HG03571 (cell line): ENCODE data around the gene PURB.
A peak's percentile ranks its signal among the peaks of the same experiment; 100 is the strongest.
"Not testable (repeated sequence)": the region's sequence is repeated elsewhere in the genome, so short reads cannot be mapped to it uniquely, and the experiment has no call there.

Source experiments
- ATAC-seq: cut with Tn5 transposase; IDR thresholded peaks from one replicate; pipeline ENCODE4 v1.9.1; 2021; ENCODE audit not compliant: unreplicated experiment

The PURB gene

DNA sequence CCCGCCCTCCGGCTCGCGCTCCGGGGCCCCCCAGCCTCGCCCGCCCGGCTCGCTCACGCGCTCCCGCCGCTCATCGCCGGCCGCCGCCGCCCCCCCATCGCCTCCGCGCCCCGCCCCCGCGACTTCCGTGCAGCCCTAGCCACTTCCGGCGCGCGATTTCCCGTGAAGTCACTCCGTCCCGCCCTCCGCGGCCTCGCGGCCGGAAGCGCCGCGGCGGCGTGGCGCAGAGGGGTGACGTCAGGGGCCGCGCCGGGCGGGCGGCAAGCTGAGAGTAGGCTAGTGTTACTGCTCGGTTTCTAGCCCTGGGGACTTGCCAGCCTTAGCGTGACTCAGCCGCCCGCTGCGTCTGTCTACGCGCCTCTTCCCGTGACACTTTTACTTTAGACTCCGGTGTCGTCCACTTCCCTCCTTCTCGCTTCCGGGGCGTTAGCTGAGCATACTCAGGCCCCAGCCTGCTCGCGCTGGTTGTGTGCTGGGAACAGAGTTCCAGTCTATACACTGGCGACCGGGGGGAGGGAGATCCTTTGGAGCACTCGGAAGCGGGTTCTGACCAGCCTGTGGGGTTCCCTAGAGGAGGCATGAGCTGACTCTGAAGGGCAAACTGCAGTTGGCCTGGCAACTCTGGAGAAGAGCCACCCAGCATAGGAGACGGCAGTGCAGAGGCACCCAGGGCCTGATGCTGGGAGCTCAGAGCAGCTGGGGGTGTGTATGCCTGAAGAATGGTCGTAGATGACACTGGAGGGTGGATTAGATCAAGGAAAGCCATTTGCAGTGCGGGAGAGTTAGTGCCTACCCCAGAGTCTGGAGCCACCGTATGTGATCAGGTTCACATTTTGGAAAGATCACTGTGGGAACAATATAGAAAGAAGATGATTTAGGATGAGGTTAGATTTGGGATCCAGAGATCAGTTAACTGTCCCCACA lies at the start of gene PURB:
TSS of gene PURB (minus strand) at position 137 of the 924 bp plus-strand sequence. CDS start 182 bp downstream, outside the sequence.
- ATAC-seq: peak; percentile 76

GRCh38 chr7:44935016-44935415 lies 49.7 kb upstream of the PURB start:
- ATAC-seq: no peak

DNA sequence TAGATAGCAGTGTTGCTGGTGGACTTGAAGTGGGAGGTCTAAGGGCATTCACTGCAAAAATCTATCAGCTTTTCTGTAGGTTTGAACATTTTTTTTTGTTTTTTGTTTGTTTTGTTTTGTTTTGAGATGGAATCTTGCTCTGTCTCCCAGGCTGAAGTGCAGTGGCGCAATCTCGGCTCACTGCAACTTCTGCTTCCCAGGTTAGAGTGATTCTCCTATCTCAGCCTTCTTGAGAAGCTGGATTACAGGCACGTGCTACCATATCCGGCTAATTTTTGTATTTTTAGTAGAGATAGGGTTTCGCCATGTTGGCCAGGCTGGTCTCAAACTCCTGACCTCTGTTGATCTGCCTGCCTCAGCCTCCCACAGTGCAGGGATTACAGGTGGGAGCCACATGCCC lies 49.2 kb upstream of the PURB start:
- not testable (repeated sequence) for ATAC-seq

DNA sequence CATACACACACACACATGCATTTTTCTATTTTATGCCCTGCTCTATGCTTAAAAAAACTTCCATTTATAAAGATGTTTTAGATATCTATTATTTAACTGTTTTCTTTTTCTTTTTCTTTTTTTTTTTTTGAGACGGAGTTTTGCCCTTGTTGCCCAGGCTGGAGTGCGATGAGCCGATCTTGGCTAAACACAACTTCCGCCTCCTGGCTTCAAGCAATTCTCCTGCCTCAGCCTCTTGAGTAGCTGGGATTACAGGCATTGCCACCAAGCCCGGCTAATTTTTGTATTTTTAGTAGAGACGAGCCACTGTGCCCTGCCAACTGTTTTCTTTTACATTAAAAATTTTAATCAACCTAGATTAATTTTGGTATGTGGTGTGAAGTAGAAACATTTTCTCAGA lies 45.6 kb upstream of the PURB start:
- no peak for ATAC-seq

DNA sequence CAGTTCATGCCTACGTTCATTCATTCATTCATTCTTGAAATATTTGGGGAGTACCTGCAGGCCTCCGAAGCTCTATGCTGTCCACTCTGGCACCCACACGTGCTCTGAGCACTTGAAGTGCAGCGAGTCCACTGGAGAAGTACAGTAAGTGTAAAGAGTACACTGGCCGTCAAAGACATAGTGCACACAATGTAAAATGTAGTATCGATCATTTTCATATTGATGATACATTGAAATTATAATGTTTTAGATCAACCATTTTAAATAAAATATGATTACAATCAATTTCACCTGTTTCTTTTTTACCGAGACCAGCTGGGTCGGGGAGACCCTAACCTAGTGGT lies 37.0 kb upstream of the PURB start:
- no peak for ATAC-seq

GRCh38 chr7:44921607-44922350 lies 36.4 kb upstream of the PURB start:
- no peak for ATAC-seq

- no peak for ATAC-seq
These were observed 34.8 kb upstream of the PURB start for GRCh38 chr7:44920119-44920518.

- no peak for ATAC-seq
These were observed 32.7 kb upstream of the PURB start for GRCh38 chr7:44918029-44918428.

DNA sequence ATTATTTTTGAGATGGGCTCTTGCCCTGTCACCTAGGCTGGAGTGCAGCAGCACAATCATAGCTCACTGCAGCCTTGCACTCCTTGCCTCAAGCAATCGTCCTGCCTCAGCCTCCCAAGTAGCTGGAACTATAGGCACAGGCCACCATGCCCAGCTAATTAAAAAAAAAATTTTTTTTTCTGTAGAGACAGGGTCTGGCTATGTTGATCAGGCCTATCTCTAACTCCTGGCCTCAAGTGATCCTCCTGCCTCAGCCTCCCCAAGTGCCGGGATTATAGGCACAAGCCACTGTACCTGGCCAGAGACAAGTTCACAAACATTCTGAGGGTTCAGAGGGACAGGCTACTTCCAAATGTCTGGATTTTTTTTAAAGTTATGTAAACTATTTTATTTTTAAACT lies 32.1 kb upstream of the PURB start:
- ATAC-seq: no peak

GRCh38 chr7:44914992-44915607 lies 29.8 kb upstream of the PURB start:
- ATAC-seq: no peak

- no peak for ATAC-seq
These were observed 27.5 kb upstream of the PURB start for GRCh38 chr7:44912775-44913347.

GRCh38 chr7:44911911-44912310 lies 26.6 kb upstream of the PURB start:
- no peak for ATAC-seq

GRCh38 chr7:44909596-44910389 lies 24.5 kb upstream of the PURB start:
- ATAC-seq: no peak

- no peak for ATAC-seq
These were observed 21.6 kb upstream of the PURB start for GRCh38 chr7:44906965-44907364.

DNA sequence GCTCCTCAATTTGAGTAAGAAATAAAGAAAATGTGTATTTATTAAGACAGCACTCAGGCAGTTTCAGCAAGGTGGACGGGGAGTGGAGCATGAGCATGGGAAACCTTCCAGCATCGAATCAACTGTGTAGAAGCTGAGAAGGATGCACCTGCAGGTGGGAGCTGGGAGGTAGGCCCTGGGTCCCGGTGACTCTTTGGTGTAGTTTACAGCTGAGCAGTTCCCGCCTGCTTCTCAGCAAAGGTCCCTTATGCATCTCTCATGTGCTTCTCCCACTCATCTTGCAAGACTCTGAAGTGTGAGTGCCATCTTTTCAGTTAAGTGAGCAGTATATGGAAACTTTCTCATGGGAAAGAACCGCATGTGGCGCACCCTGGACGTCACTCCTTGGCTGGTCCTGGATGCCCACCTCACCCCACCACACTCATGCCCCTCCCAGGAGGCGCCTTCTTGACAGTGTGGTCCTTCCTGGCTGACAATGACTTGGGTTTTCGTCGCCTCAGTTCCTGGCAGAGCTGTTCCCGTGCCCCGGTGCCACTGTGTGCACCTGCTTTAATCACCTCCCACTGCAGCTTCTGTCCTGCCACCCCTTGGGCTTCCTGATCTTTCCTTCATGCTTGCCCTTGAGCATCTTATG lies 19.8 kb upstream of the PURB start:
- no peak for ATAC-seq

DNA sequence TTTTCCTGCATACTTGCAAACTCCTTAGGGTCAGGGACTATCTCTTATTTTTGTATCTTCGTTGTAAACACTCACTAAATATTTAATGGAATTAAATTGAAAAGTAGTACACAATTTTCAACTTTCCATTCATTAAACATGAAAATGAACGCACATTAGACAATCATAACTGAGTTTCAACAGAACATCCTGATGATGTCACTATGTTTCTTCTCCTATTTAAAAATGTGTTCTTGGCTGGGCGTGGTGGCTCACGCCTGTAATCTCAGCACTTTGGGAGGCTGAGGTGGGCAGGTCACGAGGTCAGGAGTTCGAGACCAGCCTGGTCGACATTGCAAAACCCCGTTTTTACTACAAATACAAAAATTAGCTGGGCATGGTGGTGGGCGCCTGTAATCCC lies 14.1 kb upstream of the PURB start:
- ATAC-seq: no peak

DNA sequence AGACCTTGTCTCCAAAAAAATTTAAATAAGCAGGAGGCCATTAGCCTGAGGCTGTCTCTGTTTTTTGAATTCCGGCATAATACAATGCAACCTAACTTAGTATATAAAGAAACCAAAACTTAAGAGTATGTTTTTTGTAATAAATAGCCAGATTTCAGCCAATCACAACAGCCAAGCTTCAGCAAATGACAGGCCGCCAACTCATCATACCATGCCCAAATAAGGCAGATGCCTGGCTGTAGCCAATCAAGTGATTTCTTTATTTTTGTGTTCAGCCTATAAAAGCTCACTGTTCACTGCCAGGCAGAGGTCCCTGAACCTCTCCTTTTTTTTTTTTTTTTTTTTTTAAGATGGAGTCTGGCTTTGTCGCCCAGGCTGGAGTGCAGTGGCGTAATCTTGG lies 12.7 kb upstream of the PURB start:
- no peak for ATAC-seq

DNA sequence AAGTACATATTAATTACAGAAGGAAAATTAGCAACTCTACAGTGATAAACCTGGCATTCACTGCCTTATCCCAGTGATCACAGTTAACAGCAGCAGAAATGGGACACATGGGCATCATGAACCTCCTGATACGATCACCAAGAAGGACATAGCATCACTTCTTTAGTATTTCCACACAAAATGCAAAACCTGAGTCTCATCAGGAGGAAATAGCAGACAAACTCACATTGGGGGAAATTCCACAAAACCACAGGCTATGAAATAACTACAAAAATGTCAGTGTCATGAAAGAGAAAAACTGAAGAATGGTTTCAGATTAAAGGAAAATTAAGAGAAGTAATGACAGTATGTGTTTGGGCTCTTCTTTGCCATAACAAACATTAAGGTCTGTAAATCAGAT lies 12.0 kb upstream of the PURB start:
- no peak for ATAC-seq

GRCh38 chr7:44894888-44895580 lies 9.7 kb upstream of the PURB start:
- ATAC-seq: no peak
